Activated CD8-positive, alpha-beta memory T cell treated with anti-CD3 and anti-CD28 coated beads, Interleukin-2, amount 50 U/mL, for 24 hours (primary cell): ENCODE results near the gene SLC38A10.

ENCODE experiments used
- DNase-seq: peaks from one replicate; pipeline ENCODE4 v3.0.0-alpha.2; 2020; ENCODE audit errors: extremely low read depth

The SLC38A10 gene

DNA sequence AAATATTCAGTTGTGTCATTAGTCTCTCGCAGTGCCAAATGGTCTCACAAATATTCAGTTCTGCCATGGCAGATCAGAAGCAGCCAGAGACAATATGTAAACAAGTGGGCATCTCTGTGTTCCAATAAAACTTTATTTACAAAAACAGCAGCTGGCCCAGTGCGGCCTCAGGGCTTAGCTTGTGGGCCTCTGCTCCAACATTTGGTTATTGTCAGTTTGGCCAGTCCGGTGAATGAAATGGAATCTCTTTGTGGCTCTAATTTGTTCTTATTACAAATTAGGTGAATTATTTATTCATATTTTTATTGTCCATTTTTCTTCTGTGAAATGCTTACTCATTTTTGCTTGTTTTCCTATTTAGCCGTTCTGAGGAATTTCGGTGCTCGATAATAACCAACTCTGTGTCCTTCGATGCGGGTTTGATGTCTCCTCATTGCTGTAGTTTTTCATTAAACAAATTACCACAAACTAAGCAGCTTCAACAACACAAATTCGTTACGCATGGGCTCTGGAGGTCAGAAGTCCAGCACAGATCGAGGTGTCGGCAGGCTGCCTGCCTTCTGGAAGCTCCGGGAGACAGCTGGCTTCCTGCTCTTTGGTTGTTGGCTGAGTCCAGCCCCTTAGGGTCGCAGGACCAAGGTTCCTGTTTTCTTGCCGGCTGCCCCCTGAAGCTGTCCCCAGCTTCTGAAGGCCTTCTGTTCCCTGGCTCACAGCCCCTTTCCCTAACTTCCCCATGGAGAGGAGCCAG, 4.1 kb upstream of the SLC38A10 start:
- no peak for DNase-seq

DNA sequence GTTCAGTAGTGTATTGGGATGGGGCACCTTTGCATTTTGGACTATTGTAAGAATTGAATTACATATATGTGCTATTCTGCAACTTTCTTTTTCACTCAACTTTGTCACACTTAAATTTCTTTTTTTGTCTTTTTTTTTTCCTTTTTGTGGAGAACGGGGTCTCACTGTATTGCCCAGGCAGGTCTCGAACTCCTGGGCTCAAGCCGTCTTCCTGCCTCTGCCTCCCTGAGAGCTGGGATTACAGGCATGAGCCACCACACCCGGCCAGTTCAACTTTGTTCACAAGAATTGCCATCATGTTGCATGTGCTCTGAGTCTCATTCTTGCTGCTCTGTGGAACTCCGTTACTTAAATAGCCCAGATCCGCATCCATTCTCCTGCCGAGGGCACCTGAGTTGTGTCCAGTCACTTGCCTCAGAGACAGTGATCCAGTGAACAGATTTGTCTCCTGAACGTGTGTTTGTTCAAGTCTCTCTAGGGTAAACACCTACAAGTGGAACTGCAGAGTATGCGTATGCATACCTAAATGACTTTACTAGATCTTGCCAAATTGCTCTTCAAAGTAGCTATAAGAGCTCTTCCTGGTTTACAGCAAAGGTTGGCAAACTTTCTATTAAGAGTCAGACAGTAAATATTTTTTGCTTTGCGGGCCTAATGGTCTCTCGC, 3.4 kb upstream of the SLC38A10 start:
- DNase-seq, result no peak

GRCh38 chr17:81295676-81296381, 722 bp upstream of the SLC38A10 start:
- no peak for DNase-seq

- DNase-seq, result no peak
These were observed 536 bp downstream of the SLC38A10 start for GRCh38 chr17:81294512-81295030.

GRCh38 chr17:81292450-81292849, 2.7 kb downstream of the SLC38A10 start:
- DNase-seq, result no peak

DNA sequence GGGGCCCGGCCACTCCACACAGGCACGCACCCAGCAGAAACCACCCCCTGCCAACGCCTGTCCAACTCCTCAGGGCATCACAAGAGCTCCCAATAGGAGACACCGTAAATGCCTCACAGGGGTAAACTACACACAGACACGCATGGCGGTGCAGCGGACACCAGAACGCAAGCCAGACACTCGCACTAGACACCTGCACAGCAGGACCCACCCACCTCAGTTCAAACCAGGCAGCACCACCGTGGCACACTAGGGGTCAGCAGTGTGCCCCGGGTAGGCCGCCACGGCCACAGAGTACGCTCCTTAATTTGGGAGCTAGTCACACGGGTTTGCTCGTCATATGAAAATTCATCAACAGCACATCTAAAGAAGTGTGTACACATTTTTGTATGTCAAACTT, 3.4 kb downstream of the SLC38A10 start:
- peak; percentile 35 for DNase-seq

- no peak for DNase-seq
These were observed 4.9 kb downstream of the SLC38A10 start for GRCh38 chr17:81290230-81290629.

GRCh38 chr17:81289627-81290026, 5.5 kb downstream of the SLC38A10 start:
- no peak for DNase-seq

DNA sequence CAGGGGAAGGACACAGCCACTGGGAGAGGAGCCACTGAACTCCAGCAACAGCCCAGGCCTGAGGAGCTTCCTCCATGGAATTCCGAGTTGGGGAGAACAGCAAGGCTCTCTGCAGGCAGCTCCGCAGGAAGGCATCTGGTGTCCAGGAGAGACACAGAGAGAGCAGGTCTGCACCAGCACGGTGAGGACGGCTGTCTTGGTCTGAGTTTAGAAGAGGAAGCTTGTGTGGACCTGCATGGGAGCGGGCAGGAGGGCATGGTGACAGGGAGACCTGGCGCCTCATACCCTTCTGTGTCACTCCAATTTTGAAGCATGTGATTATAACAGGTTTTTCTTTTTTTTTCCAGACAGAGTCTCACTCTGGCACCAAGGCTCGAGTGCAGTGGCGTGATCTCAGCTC, 6.4 kb downstream of the SLC38A10 start:
- DNase-seq, result no peak

DNA sequence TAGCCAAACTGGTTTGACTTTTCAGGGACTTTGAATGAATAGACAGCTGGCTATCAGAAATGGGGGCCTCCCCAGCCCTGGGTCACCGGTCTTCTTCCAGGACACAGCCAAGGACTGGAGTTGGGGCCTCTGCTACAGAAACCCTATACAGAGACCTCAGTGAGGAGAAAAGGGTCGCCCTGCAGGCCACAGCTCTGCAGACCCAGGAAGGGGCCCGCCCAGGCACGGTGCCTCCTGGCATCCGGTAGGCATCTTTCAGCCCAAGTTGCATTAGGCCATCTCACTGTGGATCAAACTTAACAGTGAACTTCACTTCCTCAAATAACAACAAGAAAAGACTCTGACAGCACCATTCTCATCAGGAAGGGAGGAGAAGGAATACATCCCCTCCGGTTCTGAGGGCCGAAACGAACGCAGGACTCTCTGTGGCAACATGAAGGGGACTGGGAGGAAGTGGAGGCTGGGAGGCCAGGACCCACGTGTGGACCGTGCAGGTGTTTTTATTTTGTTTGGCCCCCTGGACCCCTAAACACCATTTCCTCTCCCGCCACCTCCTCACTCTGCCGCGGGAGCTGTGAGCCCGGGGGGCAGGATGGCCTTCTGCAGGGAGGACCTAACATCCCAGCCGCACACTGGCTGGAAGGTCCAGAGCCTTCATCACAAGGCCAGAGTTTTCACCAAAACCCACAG, 7.2 kb downstream of the SLC38A10 start:
- no peak for DNase-seq

GRCh38 chr17:81287152-81287551, 8.0 kb downstream of the SLC38A10 start:
- DNase-seq, result no peak

DNA sequence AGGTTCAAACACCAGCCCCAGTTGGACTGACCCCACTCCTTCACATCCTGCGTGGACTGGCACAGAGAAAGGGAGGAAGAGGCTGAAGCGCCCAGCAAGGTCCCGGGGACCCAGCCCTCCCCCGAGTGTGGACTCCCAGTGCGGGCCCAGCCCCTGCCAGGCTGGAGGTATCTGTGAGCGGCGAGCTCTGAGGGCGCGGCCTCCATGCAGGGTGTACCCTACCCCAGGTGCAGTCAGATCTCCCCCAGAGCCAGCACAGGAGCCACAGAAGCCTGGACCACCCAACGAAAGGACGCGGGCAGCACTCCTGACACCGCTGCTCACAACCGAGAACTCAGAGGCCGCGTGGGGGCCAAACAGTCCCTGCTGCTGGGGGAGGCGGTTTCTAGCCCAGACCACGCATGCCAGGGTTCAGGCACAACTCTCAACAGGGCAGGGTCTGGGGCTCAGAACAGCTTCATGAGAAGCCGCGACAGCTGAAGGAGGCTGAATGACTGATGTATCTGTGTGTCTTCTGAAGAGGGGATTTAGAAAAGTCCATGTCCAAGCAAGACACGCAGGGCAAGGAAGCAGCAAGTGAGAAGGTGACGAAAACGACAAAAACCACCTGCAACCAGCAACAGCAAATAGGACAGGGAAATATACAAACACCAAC, 8.5 kb downstream of the SLC38A10 start:
- no peak for DNase-seq

- no peak for DNase-seq
These were observed 9.2 kb downstream of the SLC38A10 start for GRCh38 chr17:81285894-81286293.

DNA sequence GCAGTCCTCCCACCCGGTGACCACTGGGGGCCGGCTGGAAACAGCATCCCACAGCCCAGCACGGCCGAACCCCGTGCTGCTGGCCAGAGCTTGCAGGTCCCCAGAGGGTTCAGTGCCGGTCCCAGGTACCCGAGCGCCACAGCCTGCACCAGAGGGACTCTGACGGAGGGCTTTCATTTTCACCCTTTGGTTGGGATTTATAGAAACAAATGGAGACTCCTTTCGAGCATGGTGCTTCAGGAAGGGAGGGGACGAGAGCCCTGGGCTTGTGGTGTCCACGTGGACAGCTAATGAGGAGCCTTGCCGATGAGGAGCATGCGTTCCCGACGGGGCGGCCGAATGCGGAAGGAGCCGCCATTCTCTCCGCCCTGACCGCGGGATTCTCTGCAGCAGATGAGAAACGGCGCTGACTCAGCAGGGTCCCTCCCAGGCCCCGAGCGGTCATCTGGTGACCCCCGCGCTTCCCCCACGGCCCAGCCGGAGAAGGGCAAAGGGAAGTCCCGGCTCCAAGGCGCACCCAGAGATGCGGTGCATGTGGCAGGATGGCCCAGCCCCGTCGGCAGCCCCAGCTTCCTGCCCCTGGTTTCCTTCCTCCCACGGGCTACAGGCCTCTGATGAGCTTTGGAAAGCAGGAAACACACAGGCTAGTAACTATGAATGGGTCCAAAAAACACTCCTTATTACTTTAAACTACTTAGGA, 9.8 kb downstream of the SLC38A10 start:
- DNase-seq, result peak; percentile 39

DNA sequence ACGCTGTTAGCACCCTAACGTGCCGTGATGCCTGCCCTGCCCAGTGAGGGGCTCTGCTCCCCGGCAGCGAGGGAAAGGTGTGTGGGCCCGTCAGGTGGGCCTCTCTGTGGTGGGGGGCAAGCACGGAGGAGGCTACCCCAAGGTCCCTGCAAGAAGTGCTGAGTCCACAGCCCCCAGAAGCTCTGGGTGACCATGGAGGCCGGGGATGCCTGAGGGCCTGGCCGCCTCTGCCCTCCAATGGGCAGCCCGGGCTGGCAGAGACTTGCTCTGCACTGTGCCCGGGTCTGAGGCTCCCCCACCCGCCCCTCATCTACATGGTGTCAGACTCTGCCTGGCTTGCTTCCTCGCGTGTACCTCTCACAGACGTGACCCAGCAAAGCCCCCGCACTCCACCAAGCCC, 12.2 kb downstream of the SLC38A10 start:
- no peak for DNase-seq

DNA sequence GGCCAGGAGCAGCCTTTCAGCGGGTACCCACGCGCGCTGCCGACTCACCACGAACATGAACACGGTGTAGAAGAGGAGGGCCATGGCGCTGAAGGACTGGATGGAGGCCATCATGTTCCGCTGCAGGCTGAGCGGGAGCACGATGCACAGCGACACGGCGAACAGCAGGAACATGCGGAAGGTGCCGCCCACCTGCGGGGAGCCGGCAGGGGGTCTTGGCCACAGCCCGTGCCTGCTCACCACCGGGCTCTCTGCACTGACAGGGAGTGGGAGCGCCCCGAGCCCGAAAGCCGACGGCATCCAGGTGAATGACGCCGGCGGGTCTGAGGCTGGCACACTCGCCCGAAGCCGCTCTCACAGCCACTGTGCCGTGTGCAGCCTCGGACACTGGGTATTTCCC, 13.0 kb downstream of the SLC38A10 start:
- DNase-seq, result no peak

- DNase-seq, result no peak
These were observed 14.5 kb downstream of the SLC38A10 start for GRCh38 chr17:81280571-81280970.

DNA sequence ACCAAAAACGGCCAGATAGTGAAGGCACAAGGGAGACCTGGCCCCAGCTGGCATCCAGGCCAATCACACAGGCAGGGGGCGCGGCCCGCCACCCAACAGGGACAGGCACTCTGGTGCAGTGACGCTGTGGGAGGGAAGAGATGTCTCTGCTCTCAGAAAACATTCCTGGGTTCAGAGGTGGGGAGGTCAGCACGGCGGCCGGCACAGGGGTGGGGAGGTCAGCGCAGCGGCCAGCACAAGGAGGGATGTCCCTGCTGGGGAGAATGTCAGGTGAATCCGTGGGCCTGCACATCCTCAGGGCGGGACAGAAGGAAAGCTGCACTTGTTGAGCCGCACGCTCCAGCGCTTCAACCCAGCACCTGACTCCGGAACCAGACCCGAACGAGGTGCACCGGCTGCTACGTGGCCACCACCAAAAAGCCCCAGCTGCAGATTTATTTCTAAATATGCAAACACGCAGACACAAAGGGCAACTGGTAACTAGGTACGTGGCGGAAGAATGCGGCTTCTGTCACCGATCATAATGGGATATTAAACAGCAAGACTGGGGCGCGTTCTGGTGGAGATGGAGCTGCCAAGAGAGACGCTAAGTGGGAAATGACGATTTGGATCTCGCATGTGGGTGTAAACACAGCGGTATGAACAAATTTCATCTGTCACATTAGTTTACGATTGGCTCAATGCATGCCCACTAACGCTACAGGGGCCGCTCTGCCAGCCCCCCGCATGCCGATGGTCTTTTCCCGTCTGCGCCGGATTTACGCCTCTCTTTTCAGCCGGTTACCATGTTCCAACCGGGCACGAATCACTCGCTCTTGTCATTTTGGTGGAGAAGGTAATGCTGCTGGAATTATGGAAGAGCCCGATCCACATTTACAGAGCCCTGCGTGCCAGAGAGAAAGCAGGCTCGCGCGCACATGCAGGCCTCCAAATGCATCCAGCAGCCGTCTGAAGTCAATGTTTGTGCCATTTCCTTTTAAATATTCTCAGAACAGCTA, 15.5 kb downstream of the SLC38A10 start:
- no peak for DNase-seq

DNA sequence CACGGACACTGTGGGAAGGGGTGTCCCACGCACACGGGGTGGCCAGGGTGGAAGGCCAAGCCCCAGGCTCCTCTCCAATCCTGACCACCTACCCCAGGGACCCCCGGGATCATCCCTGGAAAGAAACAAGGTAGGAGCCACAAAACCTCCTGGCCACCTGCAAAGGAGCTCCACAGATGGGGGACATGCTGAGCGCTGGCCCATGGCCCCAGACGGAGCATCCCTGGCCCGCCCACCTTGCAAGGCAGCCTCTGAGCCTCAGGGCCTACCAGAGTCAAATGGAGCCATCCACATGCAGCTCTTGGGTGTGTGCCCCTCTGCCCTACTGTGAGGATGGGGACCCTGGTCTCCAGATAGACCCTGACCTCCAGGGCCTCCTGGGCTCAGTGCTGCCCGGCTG, 16.3 kb downstream of the SLC38A10 start:
- no peak for DNase-seq
